Mammary epithelial cell (primary cell): ENCODE measurements around the gene NCKAP5.

ENCODE experiments used
- EZH2 ChIP-seq: IDR thresholded peaks from 2 replicates; pipeline ENCODE4 v1.6.1; 2012; ENCODE audit warnings: low read length, inconsistent platforms, borderline replicate concordance
- TF ChIP-seq, protein P1 (sequence below), 2 donors: IDR thresholded peaks in 1 of 2; conservative IDR thresholded peaks in 1 of 2; 2 replicates each; pipeline ENCODE4 v1.5.1; 2011 to 2012; ENCODE audit warnings: inconsistent platforms in 2 of 2, low read length in 2 of 2, mild to moderate bottlenecking in 2 of 2, control low read depth in 1 of 2, low read depth in 1 of 2; ENCODE audit not compliant: insufficient read depth in 1 of 2; ENCODE audit errors: extremely low read depth in 1 of 2

DNA sequence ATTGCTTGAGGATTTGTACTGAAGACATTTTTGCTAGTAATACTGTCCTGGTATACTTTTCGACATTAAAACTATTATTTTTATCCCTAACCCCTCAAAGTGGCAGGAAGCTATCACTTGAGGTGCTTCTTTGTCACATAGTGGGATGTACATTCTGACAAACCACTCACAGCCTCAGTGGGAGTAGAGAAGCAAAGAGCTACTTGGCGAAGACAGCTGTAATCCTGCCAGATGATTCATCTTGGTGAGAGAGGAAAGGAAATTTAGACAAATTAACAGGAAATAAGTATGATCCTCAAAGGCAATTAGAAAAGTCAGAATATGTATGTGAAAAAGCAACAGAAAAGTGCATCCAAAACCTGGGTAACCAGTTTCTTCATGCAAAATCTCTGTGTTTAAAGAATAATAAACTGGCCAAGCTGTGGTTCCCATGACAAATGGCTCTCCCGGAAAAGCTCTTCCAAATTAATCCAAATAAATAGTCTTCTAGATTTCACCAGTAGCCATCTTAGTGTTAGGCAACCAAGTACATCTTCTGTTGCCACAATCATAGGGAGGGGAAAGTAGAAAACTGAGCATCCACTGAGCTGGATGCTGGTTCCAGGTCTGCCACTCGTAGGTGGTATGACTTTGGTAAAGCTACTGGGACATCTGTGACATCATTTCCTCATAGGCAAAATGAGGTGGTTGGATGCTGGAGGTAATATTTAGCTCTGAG lies 590.3 kb downstream of the NCKAP5 start:
- TF ChIP-seq, protein P1, sequence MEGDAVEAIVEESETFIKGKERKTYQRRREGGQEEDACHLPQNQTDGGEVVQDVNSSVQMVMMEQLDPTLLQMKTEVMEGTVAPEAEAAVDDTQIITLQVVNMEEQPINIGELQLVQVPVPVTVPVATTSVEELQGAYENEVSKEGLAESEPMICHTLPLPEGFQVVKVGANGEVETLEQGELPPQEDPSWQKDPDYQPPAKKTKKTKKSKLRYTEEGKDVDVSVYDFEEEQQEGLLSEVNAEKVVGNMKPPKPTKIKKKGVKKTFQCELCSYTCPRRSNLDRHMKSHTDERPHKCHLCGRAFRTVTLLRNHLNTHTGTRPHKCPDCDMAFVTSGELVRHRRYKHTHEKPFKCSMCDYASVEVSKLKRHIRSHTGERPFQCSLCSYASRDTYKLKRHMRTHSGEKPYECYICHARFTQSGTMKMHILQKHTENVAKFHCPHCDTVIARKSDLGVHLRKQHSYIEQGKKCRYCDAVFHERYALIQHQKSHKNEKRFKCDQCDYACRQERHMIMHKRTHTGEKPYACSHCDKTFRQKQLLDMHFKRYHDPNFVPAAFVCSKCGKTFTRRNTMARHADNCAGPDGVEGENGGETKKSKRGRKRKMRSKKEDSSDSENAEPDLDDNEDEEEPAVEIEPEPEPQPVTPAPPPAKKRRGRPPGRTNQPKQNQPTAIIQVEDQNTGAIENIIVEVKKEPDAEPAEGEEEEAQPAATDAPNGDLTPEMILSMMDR (conservative IDR thresholded peaks at IDR 0.05 in 1 of 2, IDR thresholded peaks at IDR 0.05 in 1 of 2; ENCODE audit: extremely low read depth in 1 of 2, insufficient read depth in 1 of 2, low read depth in 1 of 2, low read length in 2 of 2): no peak
- TF ChIP-seq EZH2: no peak
